Measurements from ENCODE around the gene OR51B2.

The OR51B2 gene

DNA sequence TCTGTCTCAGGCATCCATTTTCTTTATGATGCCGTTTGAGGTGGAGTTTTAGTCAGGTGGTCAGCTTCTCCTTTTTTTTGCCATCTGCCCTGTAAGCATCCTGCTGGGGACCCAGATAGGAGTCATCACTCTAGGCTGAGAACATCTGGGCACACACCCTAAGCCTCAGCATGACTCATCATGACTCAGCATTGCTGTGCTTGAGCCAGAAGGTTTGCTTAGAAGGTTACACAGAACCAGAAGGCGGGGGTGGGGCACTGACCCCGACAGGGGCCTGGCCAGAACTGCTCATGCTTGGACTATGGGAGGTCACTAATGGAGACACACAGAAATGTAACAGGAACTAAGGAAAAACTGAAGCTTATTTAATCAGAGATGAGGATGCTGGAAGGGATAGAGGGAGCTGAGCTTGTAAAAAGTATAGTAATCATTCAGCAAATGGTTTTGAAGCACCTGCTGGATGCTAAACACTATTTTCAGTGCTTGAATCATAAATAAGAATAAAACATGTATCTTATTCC is 43.5 kb downstream of the OR51B2 start:
- peak; percentile 99 for DNase-seq

DNA sequence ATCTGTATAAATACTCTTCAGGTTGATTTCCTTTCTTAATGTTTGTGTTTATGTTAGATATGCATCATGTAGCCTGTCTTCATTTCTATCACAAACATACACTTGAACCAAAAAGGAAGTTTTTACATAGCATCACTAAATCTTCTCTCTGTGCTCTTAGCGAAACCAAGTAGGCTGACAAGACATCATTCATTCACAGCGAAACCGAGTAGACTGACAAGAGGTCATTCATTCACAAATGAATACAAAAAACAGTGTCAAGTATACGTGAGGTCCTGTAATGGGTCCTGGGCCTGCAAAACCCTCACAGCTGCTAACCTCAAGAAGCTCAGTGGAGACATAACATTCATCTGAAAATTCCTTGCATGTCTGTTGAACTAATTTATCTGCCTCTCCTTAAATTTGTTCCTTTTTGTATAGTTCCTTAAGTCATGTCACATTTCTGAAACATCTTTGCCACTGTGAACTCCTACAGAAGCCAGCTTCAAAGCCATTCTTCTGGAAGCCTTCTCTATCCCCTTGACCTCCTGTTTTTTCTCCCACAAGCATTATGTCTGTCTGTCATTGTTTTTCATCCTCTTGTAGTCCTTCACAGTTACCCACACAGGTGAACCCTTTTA is 44.5 kb downstream of the OR51B2 start:
- DNase-seq: peak; percentile 53

DNA sequence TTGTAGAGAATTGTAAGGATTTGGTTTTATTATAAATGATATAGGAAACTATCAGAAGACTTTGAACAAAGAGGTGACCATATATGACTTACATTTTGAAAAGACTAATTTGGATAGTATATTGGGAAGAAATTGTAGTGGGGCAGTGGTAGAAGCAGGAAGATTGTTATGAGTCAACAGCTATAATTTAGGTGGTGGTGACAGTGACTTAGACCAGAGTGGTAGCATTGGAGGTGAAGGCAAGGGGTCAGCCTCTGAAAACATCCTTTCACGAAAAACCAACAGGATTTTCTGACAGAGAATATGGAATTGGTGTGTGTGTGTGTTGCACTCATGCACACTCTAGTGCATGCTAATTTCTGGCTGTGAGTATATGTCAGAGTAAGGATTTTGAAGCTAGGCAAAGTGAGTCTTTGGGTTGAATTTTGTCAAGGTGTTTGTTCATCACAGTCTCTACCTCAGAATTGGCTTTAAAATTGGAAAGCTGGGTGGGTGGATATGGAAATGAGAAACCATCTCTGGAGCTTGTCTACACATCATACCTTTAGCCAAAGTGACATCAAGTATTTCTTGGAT is 46.2 kb downstream of the OR51B2 start:
- peak; percentile 27 for DNase-seq

DNA sequence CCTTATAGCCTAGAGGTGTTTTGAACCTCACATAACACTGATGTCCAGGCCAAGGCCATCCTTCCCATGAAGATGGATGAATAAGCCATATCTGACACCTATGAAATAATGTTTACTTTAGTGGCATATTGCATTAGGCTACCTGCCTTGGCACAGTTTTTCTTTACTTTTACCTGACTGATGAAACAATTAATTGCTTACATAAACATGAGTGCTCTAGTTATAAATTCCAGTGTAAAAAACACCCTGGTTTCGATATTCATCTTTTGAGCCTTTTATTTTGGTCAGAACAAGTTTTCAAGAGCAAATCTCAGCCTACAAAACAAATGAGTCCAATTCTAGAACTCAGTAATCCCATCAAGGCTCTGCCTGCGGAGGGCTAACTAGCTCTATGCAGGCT is 47.4 kb downstream of the OR51B2 start:
- peak; percentile 31 for DNase-seq

DNA sequence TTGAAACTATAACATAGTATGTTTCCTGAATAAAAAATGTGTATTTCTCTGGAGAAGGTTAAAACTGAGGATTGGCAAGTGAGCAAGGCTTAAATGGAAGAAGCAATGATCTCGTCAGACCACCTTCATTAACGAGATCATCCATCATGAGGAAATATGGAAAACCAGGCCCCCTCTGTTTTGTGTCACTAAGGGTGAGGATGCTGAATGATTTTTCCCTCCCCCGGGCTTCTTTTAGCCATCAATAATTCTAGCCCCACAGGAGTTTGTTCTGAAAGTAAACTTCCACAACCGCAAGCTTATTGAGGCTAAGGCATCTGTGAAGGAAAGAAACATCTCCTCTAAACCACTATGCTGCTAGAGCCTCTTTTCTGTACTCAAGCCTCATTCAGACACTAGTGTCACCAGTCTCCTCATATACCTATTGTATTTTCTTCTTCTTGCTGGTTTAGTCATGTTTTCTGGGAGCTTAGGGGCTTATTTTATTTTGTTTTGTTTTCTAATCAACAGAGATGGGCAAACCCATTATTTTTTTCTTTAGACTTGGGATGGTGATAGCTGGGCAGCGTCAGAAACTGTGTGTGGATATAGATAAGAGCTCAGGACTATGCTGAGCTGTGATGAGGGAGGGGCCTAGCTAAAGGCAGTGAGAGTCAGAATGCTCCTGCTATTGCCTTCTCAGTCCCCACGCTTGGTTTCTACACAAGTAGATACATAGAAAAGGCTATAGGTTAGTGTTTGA is 48.6 kb downstream of the OR51B2 start:
- peak; percentile 96 for DNase-seq

DNA sequence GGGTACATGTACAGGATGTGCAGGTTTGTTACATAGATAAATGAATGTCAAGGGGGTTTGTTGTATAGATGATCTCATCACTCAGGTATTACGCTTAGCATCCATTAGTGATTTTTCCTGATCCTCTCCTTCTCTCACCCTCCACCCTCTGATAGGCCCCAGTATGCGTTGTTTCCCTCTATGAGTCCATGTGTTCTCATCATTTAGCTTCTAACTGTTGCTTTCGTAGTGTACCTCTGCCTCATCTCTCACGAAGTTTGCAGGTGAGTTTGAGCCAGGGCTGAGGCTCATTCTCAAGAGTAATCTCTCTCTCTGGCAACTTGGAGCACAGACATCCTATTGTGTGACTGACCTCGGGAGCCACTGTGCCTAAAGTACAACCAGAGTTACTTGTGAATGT is 49.7 kb downstream of the OR51B2 start:
- no peak for DNase-seq
